ENCODE measurements around the gene KMT2C.

Gene KMT2C

GRCh38 chr7:152133804-152134203 lies 302.0 kb downstream of the KMT2C start:
- no peak for FAIRE-seq
- TF ChIP-seq POLR2A (IDR thresholded peaks at IDR 0.05; ENCODE audit: low read depth, low read length), result no peak
- TF ChIP-seq POLR2AphosphoS5 (IDR thresholded peaks at IDR 0.05; ENCODE audit: low read depth, low read length), result no peak; the same call in 1 of the 2 replicates
- TF ChIP-seq POU2F2 (IDR thresholded peaks at IDR 0.05; ENCODE audit: low read depth, low read length), result no peak
- TF ChIP-seq SPI1 (IDR thresholded peaks at IDR 0.05; ENCODE audit: low read depth, low read length), result no peak
- TF ChIP-seq PAX5 (IDR thresholded peaks at IDR 0.05; ENCODE audit: insufficient read depth, low read length, severe bottlenecking), result no peak
- no peak for TF ChIP-seq TAF1 (IDR thresholded peaks at IDR 0.05; ENCODE audit: low read depth, low read length)
- DNase-seq (ENCODE audit: insufficient read length, low spot score), result no peak

- DNase-seq (ENCODE audit: insufficient read length, low spot score), result no peak
Observed at GRCh38 chr7:152132812-152133211, 303.0 kb downstream of the KMT2C start.

GRCh38 chr7:152131981-152132494 lies 303.8 kb downstream of the KMT2C start:
- FAIRE-seq (no peak), DNase-seq (ENCODE audit: insufficient read length, low spot score) (no peak)
- TF ChIP-seq POU2F2 (IDR thresholded peaks at IDR 0.05; ENCODE audit: low read depth, low read length), result no peak
- TF ChIP-seq PAX5 (IDR thresholded peaks at IDR 0.05; ENCODE audit: insufficient read depth, low read length, severe bottlenecking), result no peak
- no peak for TF ChIP-seq POLR2AphosphoS5 (IDR thresholded peaks at IDR 0.05; ENCODE audit: low read depth, low read length)
- no peak; the same call in 1 of the 2 replicates for TF ChIP-seq POLR2A (IDR thresholded peaks at IDR 0.05; ENCODE audit: low read depth, low read length)
- no peak for TF ChIP-seq TAF1 (IDR thresholded peaks at IDR 0.05; ENCODE audit: low read depth, low read length)
- TF ChIP-seq SPI1 (IDR thresholded peaks at IDR 0.05; ENCODE audit: low read depth, low read length), result no peak

More at GRCh38 chr7:152132812-152133211, 303.0 kb downstream of the KMT2C start:
- TF ChIP-seq SPI1 (IDR thresholded peaks at IDR 0.05; ENCODE audit: low read depth, low read length), result no peak
- no peak for TF ChIP-seq POU2F2 (IDR thresholded peaks at IDR 0.05; ENCODE audit: low read depth, low read length)
- no peak for TF ChIP-seq PAX5 (IDR thresholded peaks at IDR 0.05; ENCODE audit: insufficient read depth, low read length, severe bottlenecking)
- no peak for TF ChIP-seq TAF1 (IDR thresholded peaks at IDR 0.05; ENCODE audit: low read depth, low read length)
- TF ChIP-seq POLR2A (IDR thresholded peaks at IDR 0.05; ENCODE audit: low read depth, low read length), result no peak
- no peak for FAIRE-seq

- FAIRE-seq (no peak), DNase-seq (ENCODE audit: insufficient read length, low spot score) (no peak)
- TF ChIP-seq SPI1 (IDR thresholded peaks at IDR 0.05; ENCODE audit: low read depth, low read length) (no peak), POU2F2 (IDR thresholded peaks at IDR 0.05; ENCODE audit: low read depth, low read length) (no peak), PAX5 (IDR thresholded peaks at IDR 0.05; ENCODE audit: insufficient read depth, low read length, severe bottlenecking) (no peak), POLR2AphosphoS5 (IDR thresholded peaks at IDR 0.05; ENCODE audit: low read depth, low read length) (no peak), TAF1 (IDR thresholded peaks at IDR 0.05; ENCODE audit: low read depth, low read length) (no peak), POLR2A (IDR thresholded peaks at IDR 0.05; ENCODE audit: low read depth, low read length) (no peak; the same call in 1 of the 2 replicates)
Observed at GRCh38 chr7:152130658-152131590, 304.9 kb downstream of the KMT2C start.

- FAIRE-seq, result no peak
- TF ChIP-seq POU2F2 (IDR thresholded peaks at IDR 0.05; ENCODE audit: low read depth, low read length) (no peak), POLR2A (IDR thresholded peaks at IDR 0.05; ENCODE audit: low read depth, low read length) (no peak), TAF1 (IDR thresholded peaks at IDR 0.05; ENCODE audit: low read depth, low read length) (no peak), POLR2AphosphoS5 (IDR thresholded peaks at IDR 0.05; ENCODE audit: low read depth, low read length) (no peak), PAX5 (IDR thresholded peaks at IDR 0.05; ENCODE audit: insufficient read depth, low read length, severe bottlenecking) (no peak), SPI1 (IDR thresholded peaks at IDR 0.05; ENCODE audit: low read depth, low read length) (no peak)
Observed at GRCh38 chr7:152129682-152130081, 306.1 kb downstream of the KMT2C start.

GRCh38 chr7:152128741-152129461 lies 306.9 kb downstream of the KMT2C start:
- no peak for DNase-seq (ENCODE audit: insufficient read length, low spot score)
- TF ChIP-seq PAX5 (IDR thresholded peaks at IDR 0.05; ENCODE audit: insufficient read depth, low read length, severe bottlenecking) (no peak), POLR2AphosphoS5 (IDR thresholded peaks at IDR 0.05; ENCODE audit: low read depth, low read length) (no peak), POU2F2 (IDR thresholded peaks at IDR 0.05; ENCODE audit: low read depth, low read length) (no peak), SPI1 (IDR thresholded peaks at IDR 0.05; ENCODE audit: low read depth, low read length) (no peak), TAF1 (IDR thresholded peaks at IDR 0.05; ENCODE audit: low read depth, low read length) (no peak), POLR2A (IDR thresholded peaks at IDR 0.05; ENCODE audit: low read depth, low read length) (no peak)
- no peak for FAIRE-seq

More at GRCh38 chr7:152129682-152130081, 306.1 kb downstream of the KMT2C start:
- DNase-seq (ENCODE audit: insufficient read length, low spot score), result no peak

- no peak for FAIRE-seq
- TF ChIP-seq PAX5 (IDR thresholded peaks at IDR 0.05; ENCODE audit: insufficient read depth, low read length, severe bottlenecking), result no peak
- no peak for TF ChIP-seq POU2F2 (IDR thresholded peaks at IDR 0.05; ENCODE audit: low read depth, low read length)
- TF ChIP-seq POLR2AphosphoS5 (IDR thresholded peaks at IDR 0.05; ENCODE audit: low read depth, low read length), result no peak
- TF ChIP-seq SPI1 (IDR thresholded peaks at IDR 0.05; ENCODE audit: low read depth, low read length), result no peak
- TF ChIP-seq POLR2A (IDR thresholded peaks at IDR 0.05; ENCODE audit: low read depth, low read length), result no peak
- TF ChIP-seq TAF1 (IDR thresholded peaks at IDR 0.05; ENCODE audit: low read depth, low read length), result no peak
- DNase-seq (ENCODE audit: insufficient read length, low spot score), result no peak
Observed at GRCh38 chr7:152128252-152128651, 307.6 kb downstream of the KMT2C start.

GRCh38 chr7:152127229-152127628 lies 308.6 kb downstream of the KMT2C start:
- DNase-seq (ENCODE audit: insufficient read length, low spot score) (no peak), FAIRE-seq (no peak)
- TF ChIP-seq POLR2AphosphoS5 (IDR thresholded peaks at IDR 0.05; ENCODE audit: low read depth, low read length) (no peak), POLR2A (IDR thresholded peaks at IDR 0.05; ENCODE audit: low read depth, low read length) (no peak), SPI1 (IDR thresholded peaks at IDR 0.05; ENCODE audit: low read depth, low read length) (no peak)

GRCh38 chr7:152126741-152127140 lies 309.1 kb downstream of the KMT2C start:
- FAIRE-seq (no peak), DNase-seq (ENCODE audit: insufficient read length, low spot score) (no peak)
- no peak for TF ChIP-seq PAX5 (IDR thresholded peaks at IDR 0.05; ENCODE audit: insufficient read depth, low read length, severe bottlenecking)
- no peak for TF ChIP-seq POLR2A (IDR thresholded peaks at IDR 0.05; ENCODE audit: low read depth, low read length)
- no peak for TF ChIP-seq TAF1 (IDR thresholded peaks at IDR 0.05; ENCODE audit: low read depth, low read length)

Measured in GM12891 (cell line).